ENCODE data around the gene ZNF683.

ZNF683 gene

GRCh38 chr1:26353976-26354820 is 18.4 kb downstream of the ZNF683 start, which contains the start of gene CRYBG2:
TSS of gene CRYBG2 (minus strand) at chr1:26354130. CDS start at chr1:26346657, 7,473 bp downstream.
- Histone ChIP-seq H3K27me3 (peaks cover 0 to 58% of the 10 kb centered on the region in 2 donors), H3K4me1 (no peaks in the 10 kb centered on the region), H3K27ac (no peak within 1 kb of the TSS), H3K9me3 (no peaks in the 10 kb centered on the region), H3K36me3 (no peaks in the 10 kb centered on the region), H3K4me3 (no peak within 1 kb of the TSS)
- no peak for DNase-seq
- intact Hi-C loops (cut with DNase I; ENCODE audit: low total_unique reads), result no loop called here
- TF ChIP-seq, protein P1, sequence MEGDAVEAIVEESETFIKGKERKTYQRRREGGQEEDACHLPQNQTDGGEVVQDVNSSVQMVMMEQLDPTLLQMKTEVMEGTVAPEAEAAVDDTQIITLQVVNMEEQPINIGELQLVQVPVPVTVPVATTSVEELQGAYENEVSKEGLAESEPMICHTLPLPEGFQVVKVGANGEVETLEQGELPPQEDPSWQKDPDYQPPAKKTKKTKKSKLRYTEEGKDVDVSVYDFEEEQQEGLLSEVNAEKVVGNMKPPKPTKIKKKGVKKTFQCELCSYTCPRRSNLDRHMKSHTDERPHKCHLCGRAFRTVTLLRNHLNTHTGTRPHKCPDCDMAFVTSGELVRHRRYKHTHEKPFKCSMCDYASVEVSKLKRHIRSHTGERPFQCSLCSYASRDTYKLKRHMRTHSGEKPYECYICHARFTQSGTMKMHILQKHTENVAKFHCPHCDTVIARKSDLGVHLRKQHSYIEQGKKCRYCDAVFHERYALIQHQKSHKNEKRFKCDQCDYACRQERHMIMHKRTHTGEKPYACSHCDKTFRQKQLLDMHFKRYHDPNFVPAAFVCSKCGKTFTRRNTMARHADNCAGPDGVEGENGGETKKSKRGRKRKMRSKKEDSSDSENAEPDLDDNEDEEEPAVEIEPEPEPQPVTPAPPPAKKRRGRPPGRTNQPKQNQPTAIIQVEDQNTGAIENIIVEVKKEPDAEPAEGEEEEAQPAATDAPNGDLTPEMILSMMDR (IDR thresholded peaks at IDR 0.05), result no peak

DNA sequence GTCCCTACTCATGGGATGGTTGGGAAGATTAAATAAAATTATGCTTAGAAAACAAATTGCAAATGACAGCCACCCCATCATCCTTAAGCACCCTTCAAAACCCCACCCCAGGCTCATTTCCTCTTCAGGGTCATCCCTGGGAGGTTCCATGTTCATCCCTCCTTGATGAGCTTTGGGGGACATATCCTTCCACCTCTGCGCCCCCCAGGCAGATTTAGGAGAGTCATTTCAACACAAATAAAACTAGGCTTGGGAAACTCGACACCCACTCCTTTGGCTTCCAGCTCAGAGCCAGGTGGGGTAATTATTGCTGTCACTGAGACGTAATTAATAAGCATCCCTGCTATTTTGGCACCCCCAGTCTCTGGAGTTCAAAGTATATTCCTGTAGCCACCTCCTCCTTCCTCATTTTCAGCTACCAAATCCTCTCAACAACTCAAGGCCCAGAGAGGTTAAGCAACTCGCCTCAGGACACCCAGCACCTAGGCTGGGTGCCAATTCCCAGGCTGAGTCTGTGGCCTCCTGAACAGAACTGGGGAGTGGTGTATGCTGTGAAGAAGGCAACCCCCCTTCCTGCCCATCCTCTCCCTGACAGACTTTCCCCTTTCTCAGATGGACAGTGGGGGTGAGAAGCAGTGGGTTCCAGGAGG is 19.2 kb downstream of the ZNF683 start:
- no peak overlapping the region for H3K4me3 ChIP-seq
- intact Hi-C loops (cut with DNase I; ENCODE audit: low total_unique reads), result no loop called here
- H3K36me3 ChIP-seq, result no peaks in the 10 kb centered on the region
- H3K4me1 ChIP-seq, result no peaks in the 10 kb centered on the region
- no peak overlapping the region for H3K27ac ChIP-seq
- H3K9me3 ChIP-seq, result no peaks in the 10 kb centered on the region
- DNase-seq, result no peak
- TF ChIP-seq, protein P1 (IDR thresholded peaks at IDR 0.05), result no peak
- peaks cover 0 to 50% of the 10 kb centered on the region in 2 donors for H3K27me3 ChIP-seq

DNA sequence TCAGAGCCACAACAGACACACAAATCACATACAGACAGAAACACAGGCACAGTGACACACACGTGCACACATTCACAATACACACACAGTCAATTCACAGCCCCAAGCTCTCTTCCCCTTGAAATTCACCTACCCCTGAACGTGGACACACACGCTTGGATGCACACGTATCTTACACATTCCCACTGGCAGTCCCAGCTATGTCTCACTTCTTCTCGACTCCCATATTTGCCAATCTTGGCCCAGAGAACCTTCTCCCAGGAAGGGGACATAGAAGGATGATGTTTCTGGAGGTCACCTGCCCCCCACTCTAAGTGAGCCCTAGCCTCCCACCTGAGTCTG is 20.2 kb downstream of the ZNF683 start:
- TF ChIP-seq, protein P1 (IDR thresholded peaks at IDR 0.05), result no peak
- intact Hi-C loops (cut with DNase I; ENCODE audit: low total_unique reads), result no loop called here
- H3K4me3 ChIP-seq, result no peak overlapping the region
- H3K27me3 ChIP-seq, result peaks cover 0 to 46% of the 10 kb centered on the region in 2 donors
- DNase-seq, result no peak
- no peak overlapping the region for H3K27ac ChIP-seq
- no peaks in the 10 kb centered on the region for H3K4me1 ChIP-seq
- H3K36me3 ChIP-seq, result no peaks in the 10 kb centered on the region
- no peaks in the 10 kb centered on the region for H3K9me3 ChIP-seq

GRCh38 chr1:26351590-26352337 is 20.8 kb downstream of the ZNF683 start:
- H3K27ac ChIP-seq, result no peak overlapping the region
- DNase-seq, result no peak
- H3K4me3 ChIP-seq, result no peak overlapping the region

More at GRCh38 chr1:26351590-26352337, 20.8 kb downstream of the ZNF683 start:
- Histone ChIP-seq H3K9me3 (no peaks in the 10 kb centered on the region), H3K27me3 (peaks cover 0 to 41% of the 10 kb centered on the region in 2 donors), H3K36me3 (no peaks in the 10 kb centered on the region), H3K4me1 (no peaks in the 10 kb centered on the region)
- TF ChIP-seq, protein P1 (IDR thresholded peaks at IDR 0.05), result no peak
- intact Hi-C loops (cut with DNase I; ENCODE audit: low total_unique reads), result no loop called here
